Measurements from ENCODE around the gene HKDC1. TPM values are rescaled to one million over a fixed set of nuclear protein-coding genes. Genes with fewer than 3 reads are reported as not detected.
"Not testable (repeated sequence)": the region's sequence is repeated elsewhere in the genome, so short reads cannot be mapped to it uniquely, and the experiment has no call there.

The HKDC1 gene
- total RNA-seq, 1 donor: 1.0 TPM

- Histone ChIP-seq H3K4me1 (ENCODE audit: insufficient read depth, low read length) (no peaks in the 10 kb centered on the region), H3K9me3 (ENCODE audit: low read depth, low read length) (no peaks in the 10 kb centered on the region), H3K4me3 (ENCODE audit: low read length) (no peak overlapping the region), H3K27me3 (ENCODE audit: insufficient read depth, low read length) (no peaks in the 10 kb centered on the region)
Measured at GRCh38 chr10:69272624-69273023, 52.5 kb downstream of the HKDC1 start.

GRCh38 chr10:69275444-69275843 is 55.3 kb downstream of the HKDC1 start:
- H3K27me3 ChIP-seq (ENCODE audit: insufficient read depth, low read length): no peaks in the 10 kb centered on the region
- peaks cover 20% of the 10 kb centered on the region for H3K4me1 ChIP-seq (ENCODE audit: insufficient read depth, low read length)
- no peaks in the 10 kb centered on the region for H3K9me3 ChIP-seq (ENCODE audit: low read depth, low read length)
- H3K4me3 ChIP-seq (ENCODE audit: low read length): no peak overlapping the region

- Histone ChIP-seq H3K27me3 (ENCODE audit: insufficient read depth, low read length) (no peaks in the 10 kb centered on the region), H3K9me3 (ENCODE audit: low read depth, low read length) (no peaks in the 10 kb centered on the region), H3K4me3 (ENCODE audit: low read length) (no peak overlapping the region), H3K4me1 (ENCODE audit: insufficient read depth, low read length) (peaks cover 23% of the 10 kb centered on the region)
Measured at GRCh38 chr10:69276503-69276902, 56.4 kb downstream of the HKDC1 start.

- Histone ChIP-seq H3K4me1 (ENCODE audit: insufficient read depth, low read length) (peaks cover 26% of the 10 kb centered on the region), H3K27me3 (ENCODE audit: insufficient read depth, low read length) (no peaks in the 10 kb centered on the region), H3K9me3 (ENCODE audit: low read depth, low read length) (no peaks in the 10 kb centered on the region), H3K4me3 (ENCODE audit: low read length) (no peak within 1 kb of the TSS)
Measured at GRCh38 chr10:69278446-69278963, 58.4 kb downstream of the HKDC1 start, which contains the start of gene HK1. TSS of gene HK1 (plus strand) at chr10:69278496.

GRCh38 chr10:69279110-69279509 is 59.0 kb downstream of the HKDC1 start:
- no peak overlapping the region for H3K4me3 ChIP-seq (ENCODE audit: low read length)

GRCh38 chr10:69281507-69282413 is 61.6 kb downstream of the HKDC1 start:
- Histone ChIP-seq H3K9me3 (ENCODE audit: low read depth, low read length) (no peaks in the 10 kb centered on the region), H3K27me3 (ENCODE audit: insufficient read depth, low read length) (no peaks in the 10 kb centered on the region), H3K4me1 (ENCODE audit: insufficient read depth, low read length) (peaks cover 26% of the 10 kb centered on the region), H3K4me3 (ENCODE audit: low read length) (no peak overlapping the region)

More at GRCh38 chr10:69279110-69279509, 59.0 kb downstream of the HKDC1 start:
- Histone ChIP-seq H3K9me3 (ENCODE audit: low read depth, low read length) (no peaks in the 10 kb centered on the region), H3K27me3 (ENCODE audit: insufficient read depth, low read length) (no peaks in the 10 kb centered on the region), H3K4me1 (ENCODE audit: insufficient read depth, low read length) (peaks cover 26% of the 10 kb centered on the region)

- not testable (repeated sequence) for H3K27me3 ChIP-seq (ENCODE audit: insufficient read depth, low read length)
Measured at GRCh38 chr10:69284402-69284801, 64.3 kb downstream of the HKDC1 start.

GRCh38 chr10:69285699-69286098 is 65.6 kb downstream of the HKDC1 start:
- no peaks in the 10 kb centered on the region for H3K27me3 ChIP-seq (ENCODE audit: insufficient read depth, low read length)

More at GRCh38 chr10:69284402-69284801, 64.3 kb downstream of the HKDC1 start:
- not testable (repeated sequence) for H3K4me3 ChIP-seq (ENCODE audit: low read length); H3K9me3 ChIP-seq (ENCODE audit: low read depth, low read length)
- peaks cover 13% of the 10 kb centered on the region for H3K4me1 ChIP-seq (ENCODE audit: insufficient read depth, low read length)

GRCh38 chr10:69287181-69287580 is 67.0 kb downstream of the HKDC1 start:
- H3K4me1 ChIP-seq (ENCODE audit: insufficient read depth, low read length): peaks cover 3% of the 10 kb centered on the region
- no peaks in the 10 kb centered on the region for H3K9me3 ChIP-seq (ENCODE audit: low read depth, low read length)
- H3K4me3 ChIP-seq (ENCODE audit: low read length): no peak overlapping the region
- H3K27me3 ChIP-seq (ENCODE audit: insufficient read depth, low read length): no peaks in the 10 kb centered on the region

More at GRCh38 chr10:69285699-69286098, 65.6 kb downstream of the HKDC1 start:
- no peaks in the 10 kb centered on the region for H3K9me3 ChIP-seq (ENCODE audit: low read depth, low read length)
- no peak overlapping the region for H3K4me3 ChIP-seq (ENCODE audit: low read length)
- peaks cover 3% of the 10 kb centered on the region for H3K4me1 ChIP-seq (ENCODE audit: insufficient read depth, low read length)

- H3K27me3 ChIP-seq (ENCODE audit: insufficient read depth, low read length): no peaks in the 10 kb centered on the region
- no peaks in the 10 kb centered on the region for H3K9me3 ChIP-seq (ENCODE audit: low read depth, low read length)
- H3K4me1 ChIP-seq (ENCODE audit: insufficient read depth, low read length): no peaks in the 10 kb centered on the region
- H3K4me3 ChIP-seq (ENCODE audit: low read length): no peak overlapping the region
Measured at GRCh38 chr10:69290993-69291392, 70.9 kb downstream of the HKDC1 start.

- H3K4me3 ChIP-seq (ENCODE audit: low read length): no peak overlapping the region
- H3K4me1 ChIP-seq (ENCODE audit: insufficient read depth, low read length): no peaks in the 10 kb centered on the region
- no peaks in the 10 kb centered on the region for H3K9me3 ChIP-seq (ENCODE audit: low read depth, low read length)
- H3K27me3 ChIP-seq (ENCODE audit: insufficient read depth, low read length): no peaks in the 10 kb centered on the region
Measured at GRCh38 chr10:69292459-69292858, 72.3 kb downstream of the HKDC1 start.

- H3K4me1 ChIP-seq (ENCODE audit: insufficient read depth, low read length): no peaks in the 10 kb centered on the region
- H3K4me3 ChIP-seq (ENCODE audit: low read length): no peak overlapping the region
- H3K27me3 ChIP-seq (ENCODE audit: insufficient read depth, low read length): no peaks in the 10 kb centered on the region
- H3K9me3 ChIP-seq (ENCODE audit: low read depth, low read length): no peaks in the 10 kb centered on the region
Measured at GRCh38 chr10:69295027-69295636, 75.0 kb downstream of the HKDC1 start.

- Histone ChIP-seq H3K4me1 (ENCODE audit: insufficient read depth, low read length) (no peaks in the 10 kb centered on the region), H3K9me3 (ENCODE audit: low read depth, low read length) (no peaks in the 10 kb centered on the region), H3K27me3 (ENCODE audit: insufficient read depth, low read length) (no peaks in the 10 kb centered on the region), H3K4me3 (ENCODE audit: low read length) (no peak overlapping the region)
Measured at GRCh38 chr10:69303632-69304051, 83.5 kb downstream of the HKDC1 start.

- Histone ChIP-seq H3K9me3 (ENCODE audit: low read depth, low read length) (no peaks in the 10 kb centered on the region), H3K27me3 (ENCODE audit: insufficient read depth, low read length) (no peaks in the 10 kb centered on the region), H3K4me3 (ENCODE audit: low read length) (no peak overlapping the region), H3K4me1 (ENCODE audit: insufficient read depth, low read length) (no peaks in the 10 kb centered on the region)
Measured at GRCh38 chr10:69306421-69306820, 86.3 kb downstream of the HKDC1 start.

GRCh38 chr10:69307434-69307833 is 87.3 kb downstream of the HKDC1 start:
- H3K27me3 ChIP-seq (ENCODE audit: insufficient read depth, low read length): no peaks in the 10 kb centered on the region
- no peak overlapping the region for H3K4me3 ChIP-seq (ENCODE audit: low read length)
- H3K9me3 ChIP-seq (ENCODE audit: low read depth, low read length): no peaks in the 10 kb centered on the region
- H3K4me1 ChIP-seq (ENCODE audit: insufficient read depth, low read length): no peaks in the 10 kb centered on the region

Data from mononuclear cell (primary cell).